CD4-positive, alpha-beta T cell (primary cell): ENCODE data around the gene SSBP4. TPM values are rescaled to one million over a fixed set of nuclear protein-coding genes. Genes with fewer than 3 reads are reported as not detected.
A peak's percentile ranks its signal among the peaks of the same experiment; 100 is the strongest.

Source experiments
- ATAC-seq: fragments of 200-7000 bp; cut with Tn5 transposase; one replicate; pipeline ENCODE4 v1.10.0; 2022; ENCODE audit warnings: mild to moderate bottlenecking; ENCODE audit not compliant: poor library complexity
- CTCF ChIA-PET: fragments of 350-600 bp; sonication (Branson Sonifier 250); formaldehyde crosslinking; loops from one replicate; lab custom pipeline; 2021; ENCODE audit warnings: antibody characterized with exemption, inconsistent platforms; lab: Charles Lee
- POLR2A ChIA-PET: fragments of 350-600 bp; sonication (Branson Sonifier 250); formaldehyde crosslinking; loops from one replicate; lab custom pipeline; 2021; ENCODE audit warnings: antibody characterized with exemption, inconsistent platforms; lab: Charles Lee
- DNase-seq, 14 experiments: peaks; one replicate each; pipeline ENCODE4 v3.0.0-alpha.2; 2013 to 2020; ENCODE audit warnings: mixed read lengths in 2 of 14
- H3K27ac ChIP-seq, 2 donors: one replicate each; pipeline versions ENCODE4 v1.5.1 to v1.7.0; 2013; ENCODE audit warnings: low read length in 2 of 2, low read depth in 1 of 2, mild to moderate bottlenecking in 1 of 2
- H3K27me3 ChIP-seq, 2 experiments: 1 replicate in 1 of 2; 2 replicates in 1 of 2; pipeline versions ENCODE4 v1.6.1 to v1.7.0; 2013; ENCODE audit warnings: low read length in 2 of 2, control low read depth in 1 of 2, mild to moderate bottlenecking in 1 of 2, moderate library complexity in 1 of 2; ENCODE audit not compliant: insufficient read depth in 2 of 2, control insufficient read depth in 1 of 2
- H3K36me3 ChIP-seq: one replicate; pipeline ENCODE4 v1.6.1; 2013; ENCODE audit warnings: low read length, control low read depth; ENCODE audit not compliant: insufficient read depth
- H3K4me1 ChIP-seq: one replicate; pipeline ENCODE4 v1.6.1; 2013; ENCODE audit warnings: low read length, control low read depth; ENCODE audit not compliant: insufficient read depth
- H3K4me3 ChIP-seq: one replicate; pipeline ENCODE4 v1.5.1; 2013; ENCODE audit warnings: mild to moderate bottlenecking, low read length, moderate library complexity
- H3K9me3 ChIP-seq, 2 experiments: 1 replicate in 1 of 2; 2 replicates in 1 of 2; pipeline versions ENCODE4 v1.6.1 to v1.7.0; 2013; ENCODE audit warnings: low read length in 2 of 2, mild to moderate bottlenecking in 2 of 2, control low read depth in 1 of 2, moderate library complexity in 1 of 2; ENCODE audit not compliant: control insufficient read depth in 1 of 2, insufficient read depth in 1 of 2
- H3K27ac Mint-ChIP-seq: one replicate; pipeline ENCODE4 v1.8.0; 2020; ENCODE audit warnings: mixed read lengths
- H3K27me3 Mint-ChIP-seq: one replicate; pipeline ENCODE4 v1.8.0; 2021; ENCODE audit warnings: mixed read lengths
- H3K36me3 Mint-ChIP-seq: one replicate; pipeline ENCODE4 v1.8.0; 2021; ENCODE audit warnings: low read depth, mixed read lengths
- H3K4me1 Mint-ChIP-seq: one replicate; pipeline ENCODE4 v1.8.0; 2021; ENCODE audit warnings: low read depth, mixed read lengths
- H3K4me3 Mint-ChIP-seq: one replicate; pipeline ENCODE4 v1.8.0; 2020; ENCODE audit warnings: mild to moderate bottlenecking, mixed read lengths
- H3K9me3 Mint-ChIP-seq: one replicate; pipeline ENCODE4 v1.8.0; 2020; ENCODE audit warnings: mixed read lengths
- CTCF ChIP-seq: fragments of 200-600 bp; IDR thresholded peaks from one replicate; pipeline ENCODE4 v1.8.0; 2022; ENCODE audit warnings: antibody characterized with exemption, mild to moderate bottlenecking
- intact Hi-C, 2 experiments: fragments of 100-400 bp; cut with DNase I in 1 of 2; cut with micrococcal nuclease in 1 of 2; formaldehyde crosslinking; loops; one replicate each; pipeline versions ENCODE4 v1.15.1 to v1.9.0; 2023 to 2025; cut with DNase I, micrococcal nuclease
- total RNA-seq, 174 experiments: library from RNA in 2 of 174; stranded (reverse) in 2 of 174; gene quantifications; one replicate each; pipeline ENCODE4 v1.2.3 and lab custom pipeline; 2021 to 2026

SSBP4 gene
- total RNA-seq, 2 experiments from 2014 or later = 44.0 to 50.9 TPM

GRCh38 chr19:18406749-18407148 lies 12.4 kb upstream of the SSBP4 start:
- intact Hi-C loops = no loop called here
- TF ChIP-seq CTCF = no peak
- Histone ChIP-seq H3K4me3 (no peak overlapping the region), H3K27me3 (no peaks in the 10 kb centered on the region), H3K4me1 (peaks cover 6% of the 10 kb centered on the region), H3K36me3 (no peaks in the 10 kb centered on the region), H3K9me3 (no peaks in the 10 kb centered on the region), H3K27ac (no peak overlapping the region)
- CTCF ChIA-PET = no interaction called here
- Mint-ChIP-seq H3K27me3 (peaks cover 5% of the 10 kb centered on the region), H3K27ac (no peak overlapping the region), H3K4me3 (no peak overlapping the region), H3K9me3 (no peaks in the 10 kb centered on the region), H3K36me3 (no peaks in the 10 kb centered on the region), H3K4me1 (peaks cover 5% of the 10 kb centered on the region)
- POLR2A ChIA-PET = interaction anchor here (0.6 kb wide), 1 partner anchor 90 kb away, joined by 4 read pairs; no protein-coding TSS in a partner anchor
- DNase-seq (no peak), ATAC-seq (no peak)

GRCh38 chr19:18408053-18408476 lies 11.1 kb upstream of the SSBP4 start:
- Histone ChIP-seq H3K27me3 (no peaks in the 10 kb centered on the region), H3K9me3 (no peaks in the 10 kb centered on the region), H3K4me3 (no peak overlapping the region), H3K4me1 (peaks cover 6% of the 10 kb centered on the region), H3K27ac (no peak overlapping the region), H3K36me3 (no peaks in the 10 kb centered on the region)
- no peak overlapping the region for H3K27ac Mint-ChIP-seq
- no peaks in the 10 kb centered on the region for H3K36me3 Mint-ChIP-seq
- no peak overlapping the region for H3K4me3 Mint-ChIP-seq
- peaks cover 10% of the 10 kb centered on the region for H3K27me3 Mint-ChIP-seq
- peak; percentile 26 for TF ChIP-seq CTCF
- POLR2A ChIA-PET = no interaction called here
- peaks cover 5% of the 10 kb centered on the region for H3K4me1 Mint-ChIP-seq
- H3K9me3 Mint-ChIP-seq = no peaks in the 10 kb centered on the region
- ATAC-seq (no peak), DNase-seq (peak in 2 of 14 experiments; percentile 43 to 51)
- CTCF ChIA-PET = no interaction called here
- intact Hi-C loops = no loop called here

GRCh38 chr19:18412610-18413239 lies 6.5 kb upstream of the SSBP4 start:
- no peak overlapping the region for H3K4me3 Mint-ChIP-seq
- ChIA-PET POLR2A (interaction anchor here (2.2 kb wide), 1 partner anchor 24 kb away, joined by 8 read pairs; no protein-coding TSS in a partner anchor), CTCF (interaction anchor here (6.7 kb wide), 1 partner anchor 23 kb away, joined by 53 read pairs; no protein-coding TSS in a partner anchor)
- H3K36me3 Mint-ChIP-seq = no peaks in the 10 kb centered on the region
- Histone ChIP-seq H3K4me3 (no peak overlapping the region), H3K9me3 (no peaks in the 10 kb centered on the region), H3K36me3 (no peaks in the 10 kb centered on the region), H3K4me1 (peaks cover 44% of the 10 kb centered on the region), H3K27me3 (peaks cover 11 to 21% of the 10 kb centered on the region in 2 experiments), H3K27ac (no peak overlapping the region)
- peaks cover 39% of the 10 kb centered on the region for H3K27me3 Mint-ChIP-seq
- peak in 1 of 14 experiments; percentile 39 for DNase-seq
- no peaks in the 10 kb centered on the region for H3K9me3 Mint-ChIP-seq
- intact Hi-C loops = loop anchor here in 1 of 2 experiments (5.0 kb wide), 1 partner anchor 160 kb away; no protein-coding TSS in a partner anchor
- ATAC-seq = no peak
- no peak overlapping the region for H3K27ac Mint-ChIP-seq
- no peak for TF ChIP-seq CTCF
- peaks cover 41% of the 10 kb centered on the region for H3K4me1 Mint-ChIP-seq
